ENCODE results near the gene CCR1.

The CCR1 gene

GRCh38 chr3:46203681-46204080, 4.4 kb downstream of the CCR1 start:
- Mint-ChIP-seq H3K4me1 (ENCODE audit: low read depth) (peaks cover 45% of the 10 kb centered on the region), H3K27me3 (ENCODE audit: low read depth) (peaks cover 4% of the 10 kb centered on the region), H3K27ac (no peak overlapping the region), H3K36me3 (ENCODE audit: low read depth) (peaks cover 60% of the 10 kb centered on the region), H3K4me3 (peak overlapping the region; percentile 30), H3K9me3 (no peaks in the 10 kb centered on the region)

DNA sequence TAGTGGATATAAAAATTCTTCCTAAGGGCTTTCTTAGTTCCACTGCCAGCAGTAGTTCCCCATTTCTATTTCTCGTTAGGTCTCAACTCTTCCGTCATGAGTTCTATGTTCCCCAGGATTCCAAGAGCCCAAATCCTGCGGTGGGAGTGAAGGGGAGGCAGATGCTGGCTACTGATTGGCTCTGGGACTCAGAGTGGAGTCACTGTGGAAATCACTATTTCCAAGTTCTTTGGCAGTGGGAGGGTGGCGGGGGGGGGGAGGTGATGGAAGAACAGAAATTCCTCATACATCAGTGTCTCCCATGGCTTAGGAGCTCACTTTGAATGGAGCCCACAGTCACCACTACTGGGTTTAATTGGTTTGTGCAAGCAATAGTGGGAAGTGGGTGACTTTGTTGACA, 5.6 kb downstream of the CCR1 start:
- Mint-ChIP-seq H3K27me3 (ENCODE audit: low read depth) (peaks cover 4% of the 10 kb centered on the region), H3K9me3 (peaks cover 7% of the 10 kb centered on the region), H3K4me1 (ENCODE audit: low read depth) (peaks cover 35% of the 10 kb centered on the region), H3K36me3 (ENCODE audit: low read depth) (peaks cover 62% of the 10 kb centered on the region), H3K4me3 (no peak overlapping the region), H3K27ac (no peak overlapping the region)

DNA sequence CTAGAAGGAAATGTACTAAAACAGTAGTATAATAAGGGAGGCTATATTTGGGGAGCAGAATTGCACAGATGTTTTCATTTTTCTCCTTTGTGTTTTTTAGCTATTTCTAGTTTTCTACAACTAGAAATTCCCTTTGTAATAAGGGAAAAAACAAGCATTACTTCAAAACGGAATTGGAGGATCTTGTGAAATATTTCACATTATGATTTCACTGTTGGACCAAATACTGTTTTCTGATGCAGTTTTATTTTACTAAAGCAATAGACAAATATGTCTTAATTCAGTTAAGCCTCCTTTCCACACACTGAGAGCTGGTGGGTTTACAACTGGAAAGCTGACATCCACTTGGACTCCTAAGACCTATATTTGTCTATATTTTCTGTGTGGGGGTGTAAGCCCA, 7.3 kb downstream of the CCR1 start:
- H3K27me3 Mint-ChIP-seq (ENCODE audit: low read depth) = peaks cover 4% of the 10 kb centered on the region
- H3K9me3 Mint-ChIP-seq = peaks cover 14% of the 10 kb centered on the region
- peaks cover 57% of the 10 kb centered on the region for H3K36me3 Mint-ChIP-seq (ENCODE audit: low read depth)
- no peak overlapping the region for H3K27ac Mint-ChIP-seq
- H3K4me3 Mint-ChIP-seq = no peak overlapping the region
- H3K4me1 Mint-ChIP-seq (ENCODE audit: low read depth) = peaks cover 23% of the 10 kb centered on the region

- H3K9me3 Mint-ChIP-seq = peaks cover 17% of the 10 kb centered on the region
- H3K4me3 Mint-ChIP-seq = no peak overlapping the region
- peaks cover 21% of the 10 kb centered on the region for H3K4me1 Mint-ChIP-seq (ENCODE audit: low read depth)
- peaks cover 4% of the 10 kb centered on the region for H3K27me3 Mint-ChIP-seq (ENCODE audit: low read depth)
- H3K27ac Mint-ChIP-seq = no peak overlapping the region
- peaks cover 55% of the 10 kb centered on the region for H3K36me3 Mint-ChIP-seq (ENCODE audit: low read depth)
Measured at GRCh38 chr3:46200211-46200610, 7.9 kb downstream of the CCR1 start.

GRCh38 chr3:46196261-46196957, 11.7 kb downstream of the CCR1 start:
- H3K4me1 Mint-ChIP-seq (ENCODE audit: low read depth) = peaks cover 2% of the 10 kb centered on the region
- H3K27me3 Mint-ChIP-seq (ENCODE audit: low read depth) = peaks cover 11% of the 10 kb centered on the region
- H3K9me3 Mint-ChIP-seq = peaks cover 48% of the 10 kb centered on the region
- H3K36me3 Mint-ChIP-seq (ENCODE audit: low read depth) = peaks cover 43% of the 10 kb centered on the region
- no peak overlapping the region for H3K4me3 Mint-ChIP-seq
- no peak overlapping the region for H3K27ac Mint-ChIP-seq

DNA sequence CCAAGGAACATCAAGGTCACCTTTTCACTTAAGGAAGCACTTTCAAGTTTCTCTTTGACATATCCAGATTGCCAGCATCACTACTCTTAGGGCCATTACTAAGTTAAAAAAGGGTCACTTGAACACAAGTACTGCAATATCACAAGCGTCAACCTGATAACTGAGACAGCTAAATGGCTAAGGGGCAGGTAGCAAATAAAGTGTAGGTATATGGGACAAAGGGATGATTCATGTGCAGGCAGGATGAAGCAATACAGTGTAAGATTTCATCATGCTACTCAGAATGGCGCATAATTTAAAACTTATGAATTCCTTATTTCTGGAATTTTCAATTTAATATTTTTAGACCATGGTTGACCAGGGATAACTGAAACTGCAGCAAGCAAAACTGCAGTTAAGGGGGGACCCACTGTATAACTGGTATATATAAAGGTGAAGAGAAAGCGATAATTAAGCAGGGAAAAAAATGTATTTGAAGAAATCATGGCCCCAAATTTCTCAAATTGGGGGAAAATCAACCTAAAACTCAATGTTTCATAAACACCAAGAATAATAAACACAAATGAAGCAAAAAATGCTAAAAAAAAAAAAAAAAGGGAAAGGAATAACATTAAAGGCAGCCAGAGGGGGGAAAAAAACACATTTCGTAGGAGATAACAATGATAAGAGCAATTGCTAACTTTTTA, 13.1 kb downstream of the CCR1 start:
- peaks cover 12% of the 10 kb centered on the region for H3K27me3 Mint-ChIP-seq (ENCODE audit: low read depth)
- peaks cover 55% of the 10 kb centered on the region for H3K9me3 Mint-ChIP-seq
- no peak overlapping the region for H3K27ac Mint-ChIP-seq
- no peaks in the 10 kb centered on the region for H3K4me1 Mint-ChIP-seq (ENCODE audit: low read depth)
- no peak overlapping the region for H3K4me3 Mint-ChIP-seq
- peaks cover 36% of the 10 kb centered on the region for H3K36me3 Mint-ChIP-seq (ENCODE audit: low read depth)

DNA sequence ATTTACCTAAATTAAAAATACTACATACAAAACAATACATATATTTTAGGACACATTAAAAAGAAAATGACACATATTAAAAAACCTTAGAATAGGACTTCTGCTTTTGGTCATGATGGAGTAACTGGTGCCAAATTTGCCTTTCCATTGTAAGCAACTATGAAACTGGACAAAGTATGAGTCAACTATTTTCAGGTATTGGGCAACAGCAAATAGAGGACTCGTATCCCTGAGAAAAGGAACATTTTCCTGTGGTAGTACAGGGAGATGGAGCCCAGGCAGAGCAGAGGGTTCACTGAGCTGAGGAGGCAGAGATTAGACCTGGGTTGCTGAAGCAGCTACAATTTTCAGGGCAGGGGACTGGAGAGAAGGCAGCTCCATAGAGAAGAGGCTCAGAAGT, 14.7 kb downstream of the CCR1 start:
- Mint-ChIP-seq H3K4me3 (no peak overlapping the region), H3K27me3 (ENCODE audit: low read depth) (peaks cover 12% of the 10 kb centered on the region), H3K9me3 (peaks cover 54% of the 10 kb centered on the region), H3K36me3 (ENCODE audit: low read depth) (peaks cover 32% of the 10 kb centered on the region), H3K27ac (no peak overlapping the region), H3K4me1 (ENCODE audit: low read depth) (peaks cover 2% of the 10 kb centered on the region)

DNA sequence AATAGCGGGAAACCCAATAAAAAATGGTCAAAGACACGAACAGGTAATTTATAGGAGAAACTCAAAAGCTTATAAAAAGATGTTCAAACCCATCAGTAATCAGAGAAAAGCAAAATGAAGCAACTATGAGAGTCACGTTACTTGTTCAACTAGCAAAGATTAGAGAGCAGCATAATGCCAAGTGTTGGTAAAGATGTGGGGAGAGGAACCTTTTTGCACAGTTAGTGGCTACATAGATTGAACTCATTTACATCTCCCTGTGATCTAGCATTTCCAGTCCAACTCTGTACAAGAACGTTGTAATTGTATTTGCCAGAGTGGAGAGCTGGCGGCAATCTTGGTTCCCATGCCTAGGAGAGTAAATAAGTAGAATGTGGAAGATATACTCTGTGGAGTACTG, 15.2 kb downstream of the CCR1 start:
- Mint-ChIP-seq H3K4me3 (no peak overlapping the region), H3K36me3 (ENCODE audit: low read depth) (peaks cover 31% of the 10 kb centered on the region), H3K27ac (no peak overlapping the region), H3K4me1 (ENCODE audit: low read depth) (peaks cover 5% of the 10 kb centered on the region), H3K27me3 (ENCODE audit: low read depth) (peaks cover 12% of the 10 kb centered on the region), H3K9me3 (peaks cover 50% of the 10 kb centered on the region)

- Mint-ChIP-seq H3K27ac (no peak overlapping the region), H3K36me3 (ENCODE audit: low read depth) (peaks cover 27% of the 10 kb centered on the region), H3K4me1 (ENCODE audit: low read depth) (peaks cover 17% of the 10 kb centered on the region), H3K27me3 (ENCODE audit: low read depth) (peaks cover 12% of the 10 kb centered on the region), H3K9me3 (peaks cover 45% of the 10 kb centered on the region), H3K4me3 (no peak overlapping the region)
Measured at GRCh38 chr3:46191730-46192129, 16.4 kb downstream of the CCR1 start.

DNA sequence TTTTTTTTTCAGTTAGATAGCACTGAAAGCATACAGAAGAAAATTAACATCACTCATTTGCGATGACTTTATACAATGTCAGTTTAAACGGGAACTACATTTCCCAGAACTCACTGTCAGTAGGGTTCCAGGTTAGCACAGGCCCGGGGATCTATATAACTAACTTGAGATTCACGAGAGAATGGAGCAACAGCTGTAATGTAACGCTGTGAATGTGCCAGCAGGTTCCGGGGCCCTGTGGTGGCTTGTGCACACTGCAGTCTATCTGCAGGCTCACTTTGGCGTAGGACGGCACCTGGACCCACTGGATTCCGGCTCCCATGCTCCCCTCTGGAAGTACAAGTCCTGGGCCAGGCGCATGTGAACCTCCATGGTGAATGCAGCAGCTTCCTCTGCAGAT, 19.4 kb downstream of the CCR1 start:
- no peak overlapping the region for H3K27ac Mint-ChIP-seq
- peaks cover 16% of the 10 kb centered on the region for H3K27me3 Mint-ChIP-seq (ENCODE audit: low read depth)
- H3K9me3 Mint-ChIP-seq = peaks cover 24% of the 10 kb centered on the region
- H3K4me1 Mint-ChIP-seq (ENCODE audit: low read depth) = peaks cover 27% of the 10 kb centered on the region
- H3K4me3 Mint-ChIP-seq = no peak overlapping the region
- peaks cover 12% of the 10 kb centered on the region for H3K36me3 Mint-ChIP-seq (ENCODE audit: low read depth)

DNA sequence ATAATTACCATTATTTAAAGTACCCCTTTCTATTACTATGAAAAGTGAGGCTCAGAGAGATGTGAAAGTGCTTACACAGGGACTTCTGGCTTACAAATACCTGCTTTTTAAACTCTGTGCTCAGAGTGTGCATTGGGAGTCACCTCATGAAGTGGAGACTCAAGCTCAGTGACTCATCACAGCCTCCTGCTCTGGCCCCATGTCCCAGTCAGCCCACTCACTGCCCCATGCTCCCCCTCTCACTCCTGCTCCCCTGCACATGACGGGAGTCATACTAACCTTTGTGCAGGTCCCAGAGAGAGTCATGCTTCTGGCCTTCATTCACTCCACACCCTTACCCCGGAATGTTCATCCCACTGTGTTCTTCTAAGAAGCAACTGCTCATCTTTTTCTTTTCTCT, 20.2 kb downstream of the CCR1 start:
- Mint-ChIP-seq H3K27me3 (ENCODE audit: low read depth) (peaks cover 14% of the 10 kb centered on the region), H3K4me3 (no peak overlapping the region), H3K4me1 (ENCODE audit: low read depth) (peaks cover 32% of the 10 kb centered on the region), H3K36me3 (ENCODE audit: low read depth) (peaks cover 6% of the 10 kb centered on the region), H3K27ac (no peak overlapping the region), H3K9me3 (peaks cover 15% of the 10 kb centered on the region)

DNA sequence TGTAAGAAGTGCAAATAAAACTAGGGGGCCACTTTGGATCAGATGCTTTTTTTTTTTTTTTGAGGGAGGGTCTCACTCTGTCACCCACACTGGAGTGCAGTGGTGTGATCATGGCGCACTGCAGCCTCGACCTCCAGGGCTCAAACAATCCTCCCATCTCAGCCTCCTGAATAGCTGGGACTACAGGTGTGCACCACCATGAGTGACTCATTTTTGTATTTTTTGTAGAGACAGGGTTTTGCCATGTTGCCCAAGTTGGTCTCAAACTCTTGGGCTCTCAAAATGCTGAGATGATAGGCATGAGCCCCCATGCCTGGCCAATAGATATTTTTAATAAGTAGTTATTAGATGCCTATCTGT, 20.8 kb downstream of the CCR1 start:
- peak overlapping the region; percentile 58 for H3K27ac Mint-ChIP-seq

DNA sequence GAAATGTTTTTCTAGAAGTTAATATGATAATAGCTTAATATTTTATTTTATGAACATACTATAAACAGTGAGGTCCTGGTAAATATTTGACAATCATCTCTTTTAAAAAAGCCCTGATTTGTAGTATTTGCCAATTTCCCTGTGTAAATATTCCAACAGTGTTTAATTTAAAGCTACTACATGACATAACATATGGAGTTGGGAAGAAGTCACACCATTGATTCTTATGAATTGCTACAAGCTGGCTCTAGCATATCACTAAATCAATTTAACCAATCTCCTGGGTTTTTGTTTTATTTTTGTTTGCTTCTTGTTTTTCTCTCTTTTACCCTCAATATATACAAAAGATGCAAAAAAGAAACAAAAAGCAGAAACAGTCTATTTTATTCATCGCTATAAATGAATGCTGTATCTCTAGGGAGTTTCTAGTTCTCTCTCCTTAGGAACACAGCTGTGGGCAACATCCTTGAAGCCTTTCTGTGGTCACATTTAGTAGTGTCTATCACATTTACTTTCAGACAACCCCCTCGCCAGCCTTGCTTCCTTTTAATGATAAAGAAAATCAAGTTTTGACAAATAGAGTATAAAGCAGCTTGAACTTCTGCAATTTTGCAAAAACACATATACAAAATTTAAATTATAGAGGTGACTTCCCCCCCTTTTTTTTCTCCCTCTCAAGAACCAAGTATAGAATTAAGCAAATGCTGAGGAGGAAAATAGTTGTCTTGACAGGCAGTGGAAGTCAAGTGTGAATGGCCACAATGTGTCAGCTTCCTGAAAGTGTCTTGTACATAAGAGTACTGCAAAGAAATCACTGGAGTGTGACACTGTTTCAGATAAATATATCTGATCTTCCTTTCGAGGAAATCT, 21.4 kb downstream of the CCR1 start:
- H3K27me3 Mint-ChIP-seq (ENCODE audit: low read depth) = peaks cover 9% of the 10 kb centered on the region
- H3K4me1 Mint-ChIP-seq (ENCODE audit: low read depth) = peaks cover 32% of the 10 kb centered on the region
- peaks cover 9% of the 10 kb centered on the region for H3K9me3 Mint-ChIP-seq
- peak overlapping the region; percentile 25 for H3K4me3 Mint-ChIP-seq
- H3K36me3 Mint-ChIP-seq (ENCODE audit: low read depth) = peaks cover 6% of the 10 kb centered on the region
- H3K27ac Mint-ChIP-seq = peak overlapping the region; percentile 58

More for the DNA sequence above, 20.8 kb downstream of the CCR1 start:
- peaks cover 10% of the 10 kb centered on the region for H3K9me3 Mint-ChIP-seq
- peaks cover 6% of the 10 kb centered on the region for H3K36me3 Mint-ChIP-seq (ENCODE audit: low read depth)
- peaks cover 32% of the 10 kb centered on the region for H3K4me1 Mint-ChIP-seq (ENCODE audit: low read depth)
- no peak overlapping the region for H3K4me3 Mint-ChIP-seq
- H3K27me3 Mint-ChIP-seq (ENCODE audit: low read depth) = peaks cover 12% of the 10 kb centered on the region

DNA sequence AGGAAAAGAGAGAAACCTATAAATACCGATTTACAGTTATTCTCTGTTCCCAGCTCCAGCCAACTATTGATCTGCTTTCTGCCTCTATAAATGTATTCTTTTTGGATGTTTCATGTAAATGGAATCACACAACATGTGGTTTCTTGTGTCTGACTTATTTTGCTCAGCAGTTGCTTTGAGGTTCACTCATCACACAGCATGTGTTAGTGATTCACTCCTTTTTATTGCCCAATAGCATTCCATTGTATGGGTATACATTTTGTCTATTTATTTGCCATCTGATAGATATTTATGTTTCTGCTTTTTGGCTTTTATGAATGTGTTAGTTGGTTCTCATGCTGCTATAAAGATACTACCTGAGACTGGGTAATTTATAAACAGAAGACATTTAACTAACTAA, 23.6 kb downstream of the CCR1 start:
- H3K27ac Mint-ChIP-seq = no peak overlapping the region
- H3K4me1 Mint-ChIP-seq (ENCODE audit: low read depth) = peaks cover 32% of the 10 kb centered on the region
- H3K27me3 Mint-ChIP-seq (ENCODE audit: low read depth) = peaks cover 14% of the 10 kb centered on the region
- H3K9me3 Mint-ChIP-seq = peaks cover 4% of the 10 kb centered on the region
- H3K4me3 Mint-ChIP-seq = no peak overlapping the region
- H3K36me3 Mint-ChIP-seq (ENCODE audit: low read depth) = peaks cover 2% of the 10 kb centered on the region
